GM06990 (cell line): ENCODE results near the gene HECW1.
"Not testable (repeated sequence)": the region's sequence is repeated elsewhere in the genome, so short reads cannot be mapped to it uniquely, and the experiment has no call there.

Experiments
- DNase-seq: peaks from one replicate; pipeline ENCODE4 v3.0.0-alpha.2; 2011; ENCODE audit not compliant: insufficient read length; ENCODE audit errors: extremely low read depth
- H3K27me3 ChIP-seq: replicated peaks from 2 replicates; pipeline ENCODE4 v1.6.0; 2011; ENCODE audit warnings: low read length; ENCODE audit not compliant: control insufficient read depth, insufficient read depth
- H3K36me3 ChIP-seq: 2 replicates; pipeline ENCODE4 v1.5.1; 2011; ENCODE audit warnings: low read length; ENCODE audit not compliant: control insufficient read depth, insufficient read depth
- H3K4me3 ChIP-seq: replicated peaks from 2 replicates; pipeline ENCODE4 v1.5.1; 2011; ENCODE audit warnings: low read depth, mild to moderate bottlenecking, control low read depth, low read length
- TF ChIP-seq, protein P1 (sequence below): IDR thresholded peaks from 2 replicates; pipeline ENCODE4 v1.5.1; 2011; ENCODE audit warnings: low read length, control low read depth, mild to moderate bottlenecking, inconsistent platforms; ENCODE audit not compliant: insufficient read depth, poor library complexity, severe bottlenecking

The HECW1 gene

DNA sequence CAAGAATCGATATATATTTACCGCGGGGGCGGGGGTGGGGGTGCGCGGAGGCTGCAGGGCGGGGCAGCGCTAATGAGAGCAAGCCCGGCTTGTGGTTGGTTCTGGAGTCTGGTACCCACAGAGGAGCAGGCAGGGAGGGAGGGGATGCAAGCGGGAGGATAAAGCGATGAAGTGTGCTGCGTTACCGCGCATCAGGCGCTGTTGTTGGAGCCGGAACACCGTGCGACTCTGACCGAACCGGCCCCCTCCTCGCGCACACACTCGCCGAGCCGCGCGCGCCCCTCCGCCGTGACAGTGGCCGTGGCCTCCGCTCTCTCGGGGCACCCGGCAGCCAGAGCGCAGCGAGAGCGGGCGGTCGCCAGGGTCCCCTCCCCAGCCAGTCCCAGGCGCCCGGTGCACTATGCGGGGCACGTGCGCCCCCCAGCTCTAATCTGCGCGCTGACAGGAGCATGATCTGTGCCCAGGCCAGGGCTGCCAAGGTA is at the start of gene HECW1:
Gene HECW1 (plus strand): TSS at position 189 of the 482 bp plus-strand sequence. CDS start 131,259 bp downstream, outside the sequence.
- TF ChIP-seq, protein P1, sequence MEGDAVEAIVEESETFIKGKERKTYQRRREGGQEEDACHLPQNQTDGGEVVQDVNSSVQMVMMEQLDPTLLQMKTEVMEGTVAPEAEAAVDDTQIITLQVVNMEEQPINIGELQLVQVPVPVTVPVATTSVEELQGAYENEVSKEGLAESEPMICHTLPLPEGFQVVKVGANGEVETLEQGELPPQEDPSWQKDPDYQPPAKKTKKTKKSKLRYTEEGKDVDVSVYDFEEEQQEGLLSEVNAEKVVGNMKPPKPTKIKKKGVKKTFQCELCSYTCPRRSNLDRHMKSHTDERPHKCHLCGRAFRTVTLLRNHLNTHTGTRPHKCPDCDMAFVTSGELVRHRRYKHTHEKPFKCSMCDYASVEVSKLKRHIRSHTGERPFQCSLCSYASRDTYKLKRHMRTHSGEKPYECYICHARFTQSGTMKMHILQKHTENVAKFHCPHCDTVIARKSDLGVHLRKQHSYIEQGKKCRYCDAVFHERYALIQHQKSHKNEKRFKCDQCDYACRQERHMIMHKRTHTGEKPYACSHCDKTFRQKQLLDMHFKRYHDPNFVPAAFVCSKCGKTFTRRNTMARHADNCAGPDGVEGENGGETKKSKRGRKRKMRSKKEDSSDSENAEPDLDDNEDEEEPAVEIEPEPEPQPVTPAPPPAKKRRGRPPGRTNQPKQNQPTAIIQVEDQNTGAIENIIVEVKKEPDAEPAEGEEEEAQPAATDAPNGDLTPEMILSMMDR = no peak
- Histone ChIP-seq H3K4me3 (peak within 1 kb of the TSS; percentile 53), H3K36me3 (no peaks in the 10 kb centered on the region), H3K27me3 (no peaks in the 10 kb centered on the region; the same call in 1 of the 2 replicates)
- DNase-seq = peak; percentile 46

DNA sequence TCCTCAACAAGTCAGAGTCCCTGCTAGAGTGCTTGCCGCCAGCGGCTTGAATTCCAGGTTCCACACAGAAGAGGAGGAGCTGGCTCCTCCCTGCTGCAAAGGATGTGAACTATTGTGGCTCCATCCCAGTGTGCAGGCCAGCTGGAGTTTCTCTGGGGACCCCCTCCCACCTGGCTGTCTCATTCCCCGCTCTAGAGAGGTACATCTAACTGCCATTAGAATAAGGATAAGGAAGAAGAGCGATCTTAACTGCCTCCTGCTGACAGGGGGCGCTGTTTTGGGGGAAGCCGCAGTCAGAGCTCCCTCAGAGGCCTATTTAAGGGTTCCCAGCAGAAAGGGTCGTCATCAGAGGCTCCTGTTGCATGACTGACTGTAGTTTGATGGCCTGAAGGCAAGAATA is 40.8 kb upstream of the HECW1 start:
- Histone ChIP-seq H3K4me3 (no peak overlapping the region), H3K27me3 (no peaks in the 10 kb centered on the region), H3K36me3 (no peaks in the 10 kb centered on the region)
- TF ChIP-seq, protein P1 = peak; percentile 69
- DNase-seq = no peak

DNA sequence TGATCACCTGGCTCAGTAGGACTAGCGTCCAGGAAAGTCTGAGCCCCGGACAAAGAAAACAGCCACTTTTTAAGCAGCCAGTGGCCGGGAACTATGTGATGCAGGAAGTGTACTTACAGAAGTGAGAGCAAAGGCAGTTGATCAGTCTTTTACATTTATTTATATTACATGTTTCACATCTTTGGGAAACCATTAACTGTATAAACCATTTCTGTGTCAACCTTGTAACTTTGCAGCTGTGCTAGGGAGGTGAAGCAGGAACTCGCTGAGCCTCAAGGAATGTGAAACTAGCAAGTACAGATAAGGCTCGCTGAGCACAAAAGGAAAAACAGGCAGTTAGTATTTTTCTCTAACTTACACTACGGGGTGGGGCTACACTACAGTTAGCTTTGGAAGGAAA is 39.9 kb upstream of the HECW1 start:
- no peaks in the 10 kb centered on the region for H3K36me3 ChIP-seq
- peak; percentile 51 for DNase-seq
- TF ChIP-seq, protein P1 = no peak
- no peaks in the 10 kb centered on the region for H3K27me3 ChIP-seq
- no peak overlapping the region for H3K4me3 ChIP-seq

DNA sequence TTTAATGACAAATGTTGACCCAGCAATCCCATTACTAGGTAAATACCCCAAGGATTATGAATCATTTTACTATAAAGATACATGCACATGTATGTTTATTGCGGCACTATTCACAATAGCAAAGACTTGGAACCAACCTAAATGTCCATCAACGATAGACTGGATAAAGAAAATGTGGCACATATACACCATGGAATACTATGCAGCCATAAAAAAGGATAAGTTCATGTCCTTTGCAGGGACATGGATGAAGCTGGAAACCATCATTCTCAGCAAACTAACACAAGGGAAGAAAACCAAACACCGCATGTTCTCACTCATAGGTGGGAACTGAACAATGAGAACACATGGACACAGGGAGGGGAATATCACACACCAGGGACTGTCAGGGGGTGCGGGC is 38.6 kb upstream of the HECW1 start:
- DNase-seq, H3K4me3 ChIP-seq: not testable (repeated sequence)

DNA sequence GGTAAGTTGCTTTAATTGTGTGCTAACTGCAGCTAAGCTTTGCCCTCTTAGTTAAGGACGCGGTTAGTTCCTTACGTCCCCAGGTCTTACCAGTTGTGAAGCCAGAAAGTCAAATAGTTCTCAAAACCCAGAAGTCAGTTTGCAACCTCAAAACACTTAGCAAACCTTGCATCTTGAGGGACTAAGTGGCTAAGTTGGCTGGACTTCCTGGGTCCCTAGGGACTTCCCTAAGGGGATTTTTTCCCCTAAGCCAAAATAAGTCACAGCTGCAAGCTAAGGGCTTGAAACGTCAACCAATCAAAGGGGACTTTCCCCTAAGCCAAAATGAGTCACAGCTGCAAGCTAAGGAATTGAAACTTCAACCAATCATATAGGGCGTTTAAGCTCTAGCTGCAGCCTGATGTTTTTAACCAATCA is 36.2 kb upstream of the HECW1 start:
- TF ChIP-seq, protein P1 = no peak
- Histone ChIP-seq H3K4me3 (no peak overlapping the region), H3K27me3 (no peaks in the 10 kb centered on the region), H3K36me3 (no peaks in the 10 kb centered on the region)
- DNase-seq = peak; percentile 75

More for the DNA sequence above, 38.6 kb upstream of the HECW1 start:
- not testable (repeated sequence) for H3K36me3 ChIP-seq, H3K27me3 ChIP-seq

DNA sequence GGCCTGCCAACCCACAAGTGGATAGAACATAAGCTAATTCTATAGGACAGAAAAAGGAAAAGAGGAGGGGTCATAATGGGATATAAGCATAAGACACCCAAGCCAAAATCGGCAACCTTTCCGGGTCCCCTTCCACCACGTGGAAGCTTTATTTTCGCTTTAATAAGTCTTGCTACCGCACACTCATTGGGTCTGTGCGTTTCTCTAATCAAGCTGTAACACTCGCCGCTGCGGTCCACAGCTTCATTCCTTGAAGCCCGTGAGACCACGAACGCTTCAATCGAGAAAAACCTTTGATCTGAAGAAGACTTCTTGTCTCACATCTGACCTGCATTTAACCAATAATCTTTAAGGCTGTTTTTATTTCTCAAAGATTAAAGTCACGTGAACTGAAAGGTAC is 35.8 kb upstream of the HECW1 start:
- H3K4me3 ChIP-seq = no peak overlapping the region

More for the DNA sequence above, 35.8 kb upstream of the HECW1 start:
- TF ChIP-seq, protein P1 = no peak
- Histone ChIP-seq H3K36me3 (no peaks in the 10 kb centered on the region), H3K27me3 (no peaks in the 10 kb centered on the region)
- DNase-seq = peak; percentile 43
